Karpas-422 (cell line): ENCODE results near the gene TMEM127. TPM values are rescaled to one million over a fixed set of nuclear protein-coding genes. Genes with fewer than 3 reads are reported as not detected.

Experiments used
- DNase-seq: peaks from one replicate; pipeline ENCODE4 v3.0.0-alpha.2; 2015
- H2AFZ ChIP-seq: fragments of 200-600 bp; sonication (generic); 2 replicates; pipeline ENCODE4 v1.6.1; 2014; ENCODE audit warnings: antibody characterized with exemption, low read length, mixed read lengths
- H3K27ac ChIP-seq: fragments of 200-600 bp; sonication (generic); 2 replicates; pipeline ENCODE4 v1.5.1; 2014; ENCODE audit warnings: mild to moderate bottlenecking, low read length, moderate library complexity
- H3K27me3 ChIP-seq: fragments of 200-600 bp; sonication (generic); 2 replicates; pipeline ENCODE4 v1.6.1; 2014; ENCODE audit warnings: low read length, mixed read lengths
- H3K36me3 ChIP-seq: fragments of 200-600 bp; sonication (generic); 2 replicates; pipeline ENCODE4 v1.6.1; 2014; ENCODE audit warnings: low read length, mixed read lengths; ENCODE audit not compliant: insufficient read depth
- H3K4me1 ChIP-seq: fragments of 200-600 bp; sonication (generic); 2 replicates; pipeline ENCODE4 v1.6.1; 2014; ENCODE audit warnings: mild to moderate bottlenecking, low read length, mixed read lengths
- H3K4me2 ChIP-seq: fragments of 200-600 bp; sonication (generic); 2 replicates; pipeline ENCODE4 v1.6.1; 2014; ENCODE audit warnings: low read length, low read depth, mild to moderate bottlenecking; ENCODE audit not compliant: poor library complexity, severe bottlenecking
- H3K4me3 ChIP-seq: fragments of 200-600 bp; sonication (generic); 2 replicates; pipeline ENCODE4 v1.5.1; 2014; ENCODE audit warnings: mild to moderate bottlenecking, antibody characterized with exemption, low read length, mixed read lengths
- H3K79me2 ChIP-seq: fragments of 200-600 bp; sonication (generic); 2 replicates; pipeline ENCODE4 v1.6.1; 2014; ENCODE audit warnings: mild to moderate bottlenecking, low read length, mixed read lengths
- H3K9ac ChIP-seq: fragments of 200-600 bp; sonication (generic); 2 replicates; pipeline ENCODE4 v1.6.0; 2014; ENCODE audit warnings: low read length
- H3K9me2 ChIP-seq: fragments of 200-600 bp; sonication (generic), shearing (Covaris generic); replicated peaks from 2 replicates; pipeline ENCODE4 v1.6.0; 2014; ENCODE audit warnings: mild to moderate bottlenecking, low read length, moderate library complexity; ENCODE audit not compliant: insufficient read depth
- H3K9me3 ChIP-seq: fragments of 300-700, 200-600 bp; sonication (generic); 2 replicates; pipeline ENCODE4 v1.6.1; 2014; ENCODE audit warnings: low read length, mixed read lengths
- H4K20me1 ChIP-seq: fragments of 200-600 bp; sonication (generic); 2 replicates; pipeline ENCODE4 v1.6.1; 2014; ENCODE audit warnings: mild to moderate bottlenecking, antibody characterized with exemption, low read length, low read depth; ENCODE audit not compliant: insufficient read depth
- total RNA-seq: library from RNA; depleted of rRNA; stranded (reverse); fragments of >200 nt; shearing (Covaris generic); gene quantifications from 2 replicates; pipeline ENCODE4 v1.2.3, GENCODE V29; 2014; ENCODE audit warnings: low replicate concordance

TMEM127 gene
- total RNA-seq, 1 experiment from 2014 or later = 17.7 TPM

DNA sequence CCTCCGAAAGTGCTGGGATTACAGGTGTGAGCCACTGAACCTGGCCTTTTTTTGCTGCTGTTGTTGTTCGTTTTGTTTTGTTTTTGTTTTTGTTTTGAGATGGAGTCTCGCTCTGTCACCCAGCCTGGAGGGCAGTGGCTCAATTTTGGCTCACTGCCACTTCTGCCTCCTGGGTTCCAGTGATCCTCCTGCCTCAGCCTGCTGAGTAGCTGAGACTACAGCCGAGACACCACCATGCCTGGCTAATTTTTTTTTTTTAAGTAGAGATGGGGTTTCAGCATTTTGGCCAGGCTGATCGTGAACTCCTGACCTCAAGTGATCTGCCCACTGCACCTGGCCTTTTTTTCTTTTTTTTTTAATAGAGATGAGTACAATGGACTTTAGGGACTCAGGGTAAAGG lies 22.0 kb downstream of the TMEM127 start:
- H3K4me3 ChIP-seq = no peak overlapping the region
- H3K79me2 ChIP-seq = no peaks in the 10 kb centered on the region
- H3K27ac ChIP-seq = no peak overlapping the region
- H3K4me1 ChIP-seq = peaks cover 27% of the 10 kb centered on the region
- H3K36me3 ChIP-seq = no peaks in the 10 kb centered on the region
- no peaks in the 10 kb centered on the region for H4K20me1 ChIP-seq
- no peak overlapping the region for H3K9ac ChIP-seq
- H3K27me3 ChIP-seq = no peaks in the 10 kb centered on the region
- no peaks in the 10 kb centered on the region for H3K9me2 ChIP-seq
- H2AFZ ChIP-seq = no peak overlapping the region
- H3K9me3 ChIP-seq = no peaks in the 10 kb centered on the region
- DNase-seq = no peak
- no peak overlapping the region for H3K4me2 ChIP-seq

DNA sequence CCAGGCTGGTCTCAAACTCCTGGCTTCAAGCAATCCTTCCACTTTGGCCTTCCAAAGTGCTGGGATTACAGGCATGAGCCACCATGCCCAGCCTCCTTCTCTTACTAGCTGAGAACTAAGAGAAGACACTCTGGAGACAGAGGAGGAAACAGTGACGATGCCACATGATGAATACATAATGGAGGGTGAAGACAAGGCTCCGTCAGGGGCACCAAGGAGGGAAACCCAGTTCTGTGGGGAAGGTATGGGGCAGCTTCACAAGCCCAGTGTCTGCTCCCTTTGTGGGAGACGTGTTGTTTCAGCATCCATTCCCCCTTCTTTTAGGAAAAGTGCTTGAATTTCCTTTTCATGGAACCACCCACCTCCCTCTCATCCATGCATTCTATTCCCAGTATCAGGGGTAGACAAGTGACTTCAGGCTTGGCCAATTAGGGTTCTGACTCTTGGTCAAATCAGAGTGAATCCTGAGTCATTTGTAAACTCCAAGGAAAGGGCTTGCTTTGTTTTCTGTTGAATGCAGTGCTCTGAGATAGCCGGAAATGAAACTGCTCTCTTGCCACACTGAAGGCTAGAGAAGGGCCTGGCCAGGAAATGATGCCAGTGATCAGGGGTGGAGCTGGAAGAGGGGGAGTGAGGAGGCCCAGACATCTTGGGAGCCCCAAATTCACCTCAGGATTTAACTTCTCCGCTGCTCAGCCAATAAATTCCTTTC lies 23.7 kb downstream of the TMEM127 start:
- Histone ChIP-seq H3K79me2 (no peaks in the 10 kb centered on the region), H3K27ac (peak overlapping the region; percentile 86), H2AFZ (peak overlapping the region; percentile 15; the same call in 1 of the 2 replicates), H3K36me3 (no peaks in the 10 kb centered on the region), H3K4me2 (peak overlapping the region; percentile 61), H3K4me3 (peak overlapping the region; percentile 41; the same call in 1 of the 2 replicates), H3K9me2 (no peaks in the 10 kb centered on the region), H3K4me1 (peaks cover 27% of the 10 kb centered on the region), H3K9ac (peak overlapping the region; percentile 65), H3K9me3 (no peaks in the 10 kb centered on the region), H3K27me3 (no peaks in the 10 kb centered on the region), H4K20me1 (no peaks in the 10 kb centered on the region)
- peak; percentile 86 for DNase-seq

DNA sequence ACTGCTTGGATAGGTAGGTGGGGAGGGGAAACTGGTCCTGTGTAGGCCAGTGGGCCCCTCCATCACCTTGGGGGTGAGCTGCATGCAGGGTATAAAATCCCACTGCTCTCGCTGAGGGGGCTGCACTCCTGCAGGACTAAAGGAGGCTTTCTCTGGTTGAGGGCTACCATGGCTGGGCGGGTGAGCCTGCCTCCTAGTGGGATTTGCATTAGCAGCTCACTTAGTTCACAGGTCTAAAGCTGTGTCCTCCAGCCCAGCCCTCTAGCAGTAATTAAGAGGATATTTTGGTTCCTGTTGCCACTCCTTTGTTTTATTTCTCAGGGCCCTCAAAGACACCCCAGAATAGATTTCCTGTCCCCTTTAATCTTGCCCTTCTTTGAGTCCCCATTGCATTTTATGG lies 24.6 kb downstream of the TMEM127 start:
- Histone ChIP-seq H3K4me2 (peak overlapping the region; percentile 61), H3K27ac (peak overlapping the region; percentile 86)

DNA sequence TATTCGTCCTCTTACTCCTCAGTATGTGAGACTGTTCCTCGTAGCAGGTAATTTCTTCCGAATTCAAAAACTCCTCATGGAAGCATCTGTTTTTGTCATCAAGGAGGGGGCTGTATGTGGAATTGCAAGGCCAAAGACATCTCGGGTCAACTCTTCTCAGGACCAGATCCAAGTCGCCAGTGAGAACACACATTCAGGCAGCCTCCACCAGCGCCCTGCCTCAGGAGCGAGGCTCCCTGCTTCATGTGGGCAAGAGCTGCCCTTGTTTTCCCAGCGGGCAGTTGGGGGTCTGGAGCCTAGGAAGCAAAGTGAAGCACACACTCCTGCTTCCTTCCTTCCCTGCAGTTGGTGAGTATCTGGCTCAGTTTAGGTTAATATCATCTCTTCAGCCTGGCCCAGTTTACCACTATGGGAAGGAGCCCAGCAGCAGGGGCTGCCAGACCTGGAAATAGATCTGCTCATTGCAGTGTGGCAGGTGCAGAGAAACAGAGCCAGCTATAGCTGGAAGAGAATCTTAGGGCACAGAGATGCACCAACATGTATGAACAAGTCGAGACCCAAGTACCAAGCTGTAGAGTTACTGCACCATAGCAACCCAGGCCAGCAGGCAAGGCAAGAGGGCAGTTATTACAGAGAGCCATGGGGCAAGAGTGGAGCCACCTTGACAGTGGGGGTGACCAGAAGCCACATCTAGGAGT lies 25.3 kb downstream of the TMEM127 start:
- Histone ChIP-seq H3K4me2 (peak overlapping the region; percentile 61), H3K9ac (peak overlapping the region; percentile 43), H3K27ac (peak overlapping the region; percentile 86)

More for the DNA sequence above, 24.6 kb downstream of the TMEM127 start:
- Histone ChIP-seq H3K4me1 (peaks cover 27% of the 10 kb centered on the region), H3K4me3 (peak overlapping the region; percentile 13; the same call in 1 of the 2 replicates), H3K9ac (peak overlapping the region; percentile 65), H3K36me3 (no peaks in the 10 kb centered on the region), H3K79me2 (no peaks in the 10 kb centered on the region), H3K27me3 (no peaks in the 10 kb centered on the region), H3K9me2 (no peaks in the 10 kb centered on the region), H4K20me1 (no peaks in the 10 kb centered on the region), H2AFZ (no peak overlapping the region), H3K9me3 (no peaks in the 10 kb centered on the region)
- DNase-seq = peak; percentile 80

DNA sequence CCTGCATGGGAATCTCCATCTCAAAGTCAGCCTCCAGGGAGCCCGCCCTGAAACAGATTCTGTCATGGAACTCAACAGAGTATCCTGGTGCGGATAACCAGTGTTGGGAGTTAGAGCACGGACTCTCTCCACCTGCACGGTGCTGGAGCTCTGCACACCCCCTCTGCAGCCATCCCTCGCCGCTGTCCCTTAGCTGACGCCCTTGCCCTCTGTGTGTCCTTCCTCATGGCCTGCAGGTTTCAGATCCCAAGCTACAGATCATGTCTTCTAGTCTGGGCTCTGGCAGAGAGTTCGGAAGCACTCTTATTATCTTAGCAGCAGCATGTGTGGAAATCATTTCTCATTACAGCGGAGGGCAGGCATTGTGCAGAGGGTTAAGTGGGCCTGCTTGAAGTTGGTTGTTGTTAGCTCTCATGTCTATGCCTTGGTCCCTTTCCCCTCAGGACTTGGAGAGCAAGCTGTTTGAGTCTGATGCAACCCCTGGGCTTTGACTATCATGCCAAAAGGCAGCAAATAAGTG lies 26.0 kb downstream of the TMEM127 start:
- Histone ChIP-seq H3K4me1 (peaks cover 27% of the 10 kb centered on the region), H3K9me3 (no peaks in the 10 kb centered on the region), H4K20me1 (no peaks in the 10 kb centered on the region), H3K79me2 (no peaks in the 10 kb centered on the region), H3K36me3 (no peaks in the 10 kb centered on the region), H3K27me3 (no peaks in the 10 kb centered on the region), H3K9me2 (no peaks in the 10 kb centered on the region), H2AFZ (no peak overlapping the region), H3K4me3 (no peak overlapping the region), H3K27ac (peak overlapping the region; percentile 86; the same call in 1 of the 2 replicates), H3K4me2 (no peak overlapping the region), H3K9ac (no peak overlapping the region)
- DNase-seq = no peak

More for the DNA sequence above, 25.3 kb downstream of the TMEM127 start:
- Histone ChIP-seq H3K4me1 (peaks cover 27% of the 10 kb centered on the region), H3K79me2 (no peaks in the 10 kb centered on the region), H4K20me1 (no peaks in the 10 kb centered on the region), H3K36me3 (no peaks in the 10 kb centered on the region), H3K9me3 (no peaks in the 10 kb centered on the region), H2AFZ (no peak overlapping the region), H3K9me2 (no peaks in the 10 kb centered on the region), H3K27me3 (no peaks in the 10 kb centered on the region), H3K4me3 (peak overlapping the region; percentile 13; the same call in 1 of the 2 replicates)
- DNase-seq = no peak

DNA sequence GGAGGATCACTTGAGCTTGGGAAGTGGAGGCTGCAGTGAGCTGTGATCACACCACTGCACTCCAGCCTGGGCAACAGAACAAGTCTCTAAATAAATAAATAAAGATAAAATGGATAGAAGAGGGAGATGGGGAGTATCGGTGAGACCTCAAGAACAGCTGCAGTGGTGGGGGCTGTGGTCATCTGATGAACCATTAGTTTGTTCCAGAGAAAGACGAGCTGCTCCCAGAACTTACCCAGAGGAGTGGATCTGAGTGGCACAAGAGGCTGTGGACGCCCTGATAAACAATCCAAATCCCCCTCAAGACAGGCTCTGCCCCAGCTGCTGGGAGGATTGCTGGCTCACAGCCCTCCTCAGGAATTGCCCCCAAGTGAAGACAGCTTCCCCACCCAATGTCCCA lies 26.7 kb downstream of the TMEM127 start:
- Histone ChIP-seq H3K9me2 (no peaks in the 10 kb centered on the region), H3K27ac (no peak overlapping the region), H3K4me3 (no peak overlapping the region), H3K27me3 (no peaks in the 10 kb centered on the region), H3K4me1 (peaks cover 33% of the 10 kb centered on the region), H3K9ac (no peak overlapping the region), H4K20me1 (no peaks in the 10 kb centered on the region), H2AFZ (no peak overlapping the region), H3K36me3 (no peaks in the 10 kb centered on the region), H3K9me3 (no peaks in the 10 kb centered on the region), H3K4me2 (no peak overlapping the region), H3K79me2 (no peaks in the 10 kb centered on the region)
- no peak for DNase-seq

DNA sequence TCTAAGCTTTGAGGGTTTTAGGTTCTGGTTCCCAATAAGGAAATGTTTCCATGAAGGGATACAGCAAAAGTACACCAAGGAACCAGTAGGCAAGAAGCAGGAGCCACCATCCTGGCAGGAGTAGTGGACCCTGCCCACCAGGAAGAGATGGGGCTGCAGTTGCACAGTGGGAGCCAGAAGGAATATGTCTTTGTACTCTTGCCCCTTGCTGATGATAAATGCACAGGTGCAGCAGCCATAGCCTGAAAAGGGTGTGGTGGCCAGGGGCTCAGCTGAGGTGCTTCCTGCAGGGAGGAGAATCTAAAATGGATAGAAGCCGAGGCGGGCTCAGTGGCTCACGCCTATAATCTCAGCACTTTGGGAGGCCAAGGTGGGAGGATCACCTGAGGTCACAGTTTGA lies 27.5 kb downstream of the TMEM127 start:
- DNase-seq = no peak
- no peak overlapping the region for H2AFZ ChIP-seq
- H3K4me1 ChIP-seq = peaks cover 41% of the 10 kb centered on the region
- H3K9ac ChIP-seq = no peak overlapping the region
- no peak overlapping the region for H3K4me2 ChIP-seq
- H3K36me3 ChIP-seq = no peaks in the 10 kb centered on the region
- no peaks in the 10 kb centered on the region for H3K9me3 ChIP-seq
- H3K27ac ChIP-seq = no peak overlapping the region
- 0 out of 2 replicates have a peak, but pooled peaks cover 3% of the 10 kb centered on the region for H3K79me2 ChIP-seq
- no peaks in the 10 kb centered on the region for H4K20me1 ChIP-seq
- no peaks in the 10 kb centered on the region for H3K9me2 ChIP-seq
- no peaks in the 10 kb centered on the region for H3K27me3 ChIP-seq
- H3K4me3 ChIP-seq = no peak overlapping the region

DNA sequence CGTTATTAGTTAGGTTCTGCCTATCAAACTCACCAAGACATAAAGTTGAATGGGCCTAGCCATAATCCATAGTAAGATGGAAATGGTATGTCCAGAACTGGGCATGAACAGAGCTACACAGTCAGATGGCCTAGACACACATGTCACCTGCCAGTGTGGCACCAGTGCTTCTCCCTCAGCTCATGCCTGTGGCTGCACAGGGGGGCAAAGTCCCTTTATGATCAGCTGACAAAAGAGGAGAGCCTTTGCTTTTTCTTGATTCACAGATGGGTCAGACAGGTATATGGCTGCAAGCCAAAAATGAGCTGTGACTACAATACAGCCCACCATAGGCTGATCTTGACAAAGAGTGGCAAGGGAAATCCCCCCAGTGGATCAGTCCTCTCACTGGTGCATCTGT lies 28.9 kb downstream of the TMEM127 start:
- Histone ChIP-seq H3K4me1 (peaks cover 37% of the 10 kb centered on the region), H3K36me3 (no peaks in the 10 kb centered on the region), H3K79me2 (0 out of 2 replicates have a peak, but pooled peaks cover 3% of the 10 kb centered on the region), H2AFZ (no peak overlapping the region), H4K20me1 (no peaks in the 10 kb centered on the region), H3K4me2 (no peak overlapping the region), H3K27ac (no peak overlapping the region), H3K9ac (no peak overlapping the region), H3K4me3 (no peak overlapping the region), H3K9me3 (no peaks in the 10 kb centered on the region), H3K9me2 (no peaks in the 10 kb centered on the region), H3K27me3 (no peaks in the 10 kb centered on the region)
- DNase-seq = no peak
